Mucosa of gallbladder (tissue), 1 donor: ENCODE data around the gene COL4A4. TPM values are rescaled to one million over a fixed set of nuclear protein-coding genes. Genes with fewer than 3 reads are reported as not detected.

ENCODE experiments used
- DNase-seq: peaks from one replicate; pipeline ENCODE4 v3.0.0-alpha.2; 2020; ENCODE audit warnings: low spot score
- total RNA-seq: library from RNA; stranded (reverse); gene quantifications from one replicate; pipeline ENCODE4 v1.2.1, GENCODE V29; 2021
- donor health status: DM: no; HTN: no; CAD: no.

Gene COL4A4
- total RNA-seq, 1 donor from 2014 or later, result 30.4 TPM

GRCh38 chr2:227030789-227031188 lies 133.2 kb downstream of the COL4A4 start:
- no peak for DNase-seq

- no peak for DNase-seq
These were observed 134.4 kb downstream of the COL4A4 start for GRCh38 chr2:227029426-227030105.

- no peak for DNase-seq
These were observed 138.5 kb downstream of the COL4A4 start for GRCh38 chr2:227025510-227025909.

- DNase-seq, result no peak
These were observed 141.4 kb downstream of the COL4A4 start for GRCh38 chr2:227022608-227023007.

- DNase-seq, result no peak
These were observed 143.6 kb downstream of the COL4A4 start for GRCh38 chr2:227020416-227020815.

GRCh38 chr2:227016894-227017293 lies 147.1 kb downstream of the COL4A4 start:
- no peak for DNase-seq

- DNase-seq, result no peak
These were observed 150.1 kb downstream of the COL4A4 start for GRCh38 chr2:227013881-227014280.

GRCh38 chr2:227013330-227013729 lies 150.7 kb downstream of the COL4A4 start:
- DNase-seq, result no peak

- DNase-seq, result no peak
These were observed 153.6 kb downstream of the COL4A4 start for GRCh38 chr2:227010433-227010832.

GRCh38 chr2:227007940-227008339 lies 156.1 kb downstream of the COL4A4 start:
- DNase-seq, result no peak

- no peak for DNase-seq
These were observed 156.9 kb downstream of the COL4A4 start for GRCh38 chr2:227007148-227007547.

GRCh38 chr2:227006189-227006897 lies 157.7 kb downstream of the COL4A4 start:
- no peak for DNase-seq

GRCh38 chr2:227004482-227004881 lies 159.5 kb downstream of the COL4A4 start:
- DNase-seq, result no peak

GRCh38 chr2:227000123-227000522 lies 163.9 kb downstream of the COL4A4 start:
- DNase-seq, result no peak

- no peak for DNase-seq
These were observed 164.3 kb downstream of the COL4A4 start for GRCh38 chr2:226999661-227000060.

GRCh38 chr2:226995625-226996041 lies 168.4 kb downstream of the COL4A4 start:
- peak; percentile 59 for DNase-seq

- no peak for DNase-seq
These were observed 169.2 kb downstream of the COL4A4 start for GRCh38 chr2:226994775-226995174.

- DNase-seq, result no peak
These were observed 170.8 kb downstream of the COL4A4 start for GRCh38 chr2:226993171-226993570.

GRCh38 chr2:226991663-226992062 lies 172.3 kb downstream of the COL4A4 start:
- DNase-seq, result no peak

GRCh38 chr2:226985583-226985946 lies 178.4 kb downstream of the COL4A4 start:
- no peak for DNase-seq

- DNase-seq, result peak; percentile 58
These were observed 179.0 kb downstream of the COL4A4 start for GRCh38 chr2:226984750-226985582.

GRCh38 chr2:226983895-226984749 lies 179.9 kb downstream of the COL4A4 start:
- no peak for DNase-seq
